ENCODE data around the gene PPDPF. TPM values are rescaled to one million over a fixed set of nuclear protein-coding genes. Genes with fewer than 3 reads are reported as not detected.

PPDPF gene
- total and polyA plus RNA-seq, 8 donors: 155 to 662 (median 277) TPM

GRCh38 chr20:63494084-63494419, 26.5 kb upstream of the PPDPF start:
- intact Hi-C loops (cut with DNase I): no loop called here
- Histone ChIP-seq H3K4me1 (peaks cover 4 to 24% of the 10 kb centered on the region in 2 donors), H3K36me3 (no peaks in the 10 kb centered on the region), H3K4me3 (no peak overlapping the region), H3K27ac (no peak overlapping the region), H3K9me3 (no peaks in the 10 kb centered on the region), H3K27me3 (peaks cover 19 to 80% of the 10 kb centered on the region in 2 donors)
- no peak for ATAC-seq
- no peak for TF ChIP-seq CTCF (IDR thresholded peaks at IDR 0.05)
- DNase-seq: no peak

- no peak for TF ChIP-seq CTCF (IDR thresholded peaks at IDR 0.05)
- no peak overlapping the region for H3K27ac ChIP-seq
- intact Hi-C loops (cut with DNase I): no loop called here
- peak in 1 of 4 donors; percentile 81 for DNase-seq
- no peaks in the 10 kb centered on the region for H3K9me3 ChIP-seq
- peaks cover 4 to 29% of the 10 kb centered on the region in 2 donors for H3K4me1 ChIP-seq
- H3K36me3 ChIP-seq: no peaks in the 10 kb centered on the region
- H3K4me3 ChIP-seq: no peak overlapping the region
- H3K27me3 ChIP-seq: peaks cover 22 to 80% of the 10 kb centered on the region in 2 donors
- no peak for ATAC-seq
Measured at GRCh38 chr20:63494420-63495166, 26.0 kb upstream of the PPDPF start.

GRCh38 chr20:63495167-63495720, 25.3 kb upstream of the PPDPF start:
- H3K36me3 ChIP-seq: no peaks in the 10 kb centered on the region
- TF ChIP-seq CTCF (IDR thresholded peaks at IDR 0.05): no peak
- peaks cover 29 to 80% of the 10 kb centered on the region in 2 donors for H3K27me3 ChIP-seq
- H3K9me3 ChIP-seq: no peaks in the 10 kb centered on the region
- DNase-seq (no peak), ATAC-seq (no peak)
- intact Hi-C loops (cut with DNase I): no loop called here
- no peak overlapping the region for H3K27ac ChIP-seq
- peaks cover 4 to 30% of the 10 kb centered on the region in 2 donors for H3K4me1 ChIP-seq
- H3K4me3 ChIP-seq: no peak overlapping the region

- Histone ChIP-seq H3K27me3 (peaks cover 31 to 80% of the 10 kb centered on the region in 2 donors), H3K27ac (no peak overlapping the region), H3K9me3 (no peaks in the 10 kb centered on the region), H3K4me3 (peak overlapping the region; percentile 8 to 17), H3K4me1 (peaks cover 4 to 30% of the 10 kb centered on the region in 2 donors), H3K36me3 (no peaks in the 10 kb centered on the region)
- TF ChIP-seq CTCF (IDR thresholded peaks at IDR 0.05): peak; percentile 90 to 95
- intact Hi-C loops (cut with DNase I): no loop called here
- ATAC-seq (peak; percentile 81), DNase-seq (peak; percentile 51 to 95 (median 72))
Measured at GRCh38 chr20:63495741-63496595, 24.6 kb upstream of the PPDPF start.
